ENCODE data around the gene CLASP2. TPM values are rescaled to one million over a fixed set of nuclear protein-coding genes. Genes with fewer than 3 reads are reported as not detected.

CLASP2 gene
- total RNA-seq, 4 donors from 2014 or later = 26.1 to 68.7 (median 44.5) TPM

DNA sequence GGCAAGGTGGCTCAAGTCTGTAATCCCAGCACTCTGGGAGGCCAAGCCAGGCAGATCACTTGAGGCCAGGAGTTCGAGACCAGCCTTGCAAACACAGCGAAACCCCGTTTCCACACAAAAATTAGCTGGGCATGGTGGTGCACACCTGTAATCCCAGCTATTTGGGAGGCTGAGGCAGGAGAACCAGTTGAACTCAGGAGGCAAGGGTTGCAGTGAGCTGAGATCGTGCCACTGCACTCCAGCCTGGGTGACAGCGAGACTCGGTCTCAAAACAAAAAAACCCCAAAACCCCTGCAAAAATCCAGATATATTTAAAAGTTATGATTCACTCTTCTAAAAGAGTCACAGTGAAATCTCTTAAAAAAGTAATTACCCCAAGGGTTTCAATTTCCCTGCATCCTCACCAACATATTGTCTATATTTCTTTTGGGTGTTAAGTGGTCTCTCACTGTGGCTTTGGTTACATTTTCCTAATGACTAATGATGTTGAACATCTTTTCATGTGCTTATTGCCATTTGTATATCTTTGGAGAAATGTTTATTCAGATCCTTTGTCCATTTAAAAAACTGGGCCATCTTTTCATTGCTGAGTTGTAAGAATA lies 204.7 kb downstream of the CLASP2 start:
- no peak for DNase-seq (ENCODE audit: low spot score)
- no peak for ATAC-seq (ENCODE audit: low FRiP score)
- TF ChIP-seq, protein P1, sequence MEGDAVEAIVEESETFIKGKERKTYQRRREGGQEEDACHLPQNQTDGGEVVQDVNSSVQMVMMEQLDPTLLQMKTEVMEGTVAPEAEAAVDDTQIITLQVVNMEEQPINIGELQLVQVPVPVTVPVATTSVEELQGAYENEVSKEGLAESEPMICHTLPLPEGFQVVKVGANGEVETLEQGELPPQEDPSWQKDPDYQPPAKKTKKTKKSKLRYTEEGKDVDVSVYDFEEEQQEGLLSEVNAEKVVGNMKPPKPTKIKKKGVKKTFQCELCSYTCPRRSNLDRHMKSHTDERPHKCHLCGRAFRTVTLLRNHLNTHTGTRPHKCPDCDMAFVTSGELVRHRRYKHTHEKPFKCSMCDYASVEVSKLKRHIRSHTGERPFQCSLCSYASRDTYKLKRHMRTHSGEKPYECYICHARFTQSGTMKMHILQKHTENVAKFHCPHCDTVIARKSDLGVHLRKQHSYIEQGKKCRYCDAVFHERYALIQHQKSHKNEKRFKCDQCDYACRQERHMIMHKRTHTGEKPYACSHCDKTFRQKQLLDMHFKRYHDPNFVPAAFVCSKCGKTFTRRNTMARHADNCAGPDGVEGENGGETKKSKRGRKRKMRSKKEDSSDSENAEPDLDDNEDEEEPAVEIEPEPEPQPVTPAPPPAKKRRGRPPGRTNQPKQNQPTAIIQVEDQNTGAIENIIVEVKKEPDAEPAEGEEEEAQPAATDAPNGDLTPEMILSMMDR (IDR thresholded peaks at IDR 0.05) = no peak

DNA sequence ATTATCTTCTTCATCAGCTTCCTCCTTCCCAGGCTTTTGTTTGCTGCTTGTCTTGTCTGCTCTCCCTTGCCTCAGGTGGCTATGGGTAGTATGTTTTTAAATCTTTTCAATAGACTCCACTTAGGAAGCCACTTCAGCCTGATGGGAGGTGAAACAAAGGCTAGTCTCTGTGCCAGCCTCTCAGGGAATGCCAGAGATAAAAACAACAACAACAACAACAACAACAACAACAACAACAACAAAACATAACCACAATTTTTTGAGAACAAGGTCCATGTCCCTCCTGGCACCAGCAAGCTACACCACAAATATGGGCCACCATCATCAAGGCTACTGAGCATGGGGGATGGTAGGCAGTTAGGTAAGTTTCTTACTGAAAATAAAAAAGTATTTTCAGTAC lies 213.0 kb downstream of the CLASP2 start:
- DNase-seq (ENCODE audit: low spot score) (no peak), ATAC-seq (ENCODE audit: low FRiP score) (no peak)
- TF ChIP-seq, protein P1 (IDR thresholded peaks at IDR 0.05) = no peak

DNA sequence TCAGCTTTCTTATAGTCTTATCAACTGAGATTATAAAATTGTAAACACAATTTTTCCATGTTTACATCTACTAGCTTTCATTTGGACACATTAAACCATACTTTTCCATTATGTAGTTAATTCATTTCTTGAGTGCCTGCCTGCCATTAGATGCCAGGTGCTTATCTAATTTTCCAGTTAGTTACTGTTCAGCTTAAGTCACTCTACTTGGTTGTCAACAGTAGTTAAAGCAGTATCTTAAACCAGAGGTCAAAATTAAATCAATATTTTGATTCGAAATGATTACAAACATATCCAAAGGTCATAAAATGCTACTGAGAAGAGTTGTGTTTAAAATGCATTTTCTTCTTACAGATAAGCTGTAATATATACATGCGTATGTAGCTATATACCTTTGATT lies 221.6 kb downstream of the CLASP2 start:
- ATAC-seq (ENCODE audit: low FRiP score) = no peak
- TF ChIP-seq, protein P1 (IDR thresholded peaks at IDR 0.05) = no peak
- DNase-seq (ENCODE audit: low spot score) = no peak

DNA sequence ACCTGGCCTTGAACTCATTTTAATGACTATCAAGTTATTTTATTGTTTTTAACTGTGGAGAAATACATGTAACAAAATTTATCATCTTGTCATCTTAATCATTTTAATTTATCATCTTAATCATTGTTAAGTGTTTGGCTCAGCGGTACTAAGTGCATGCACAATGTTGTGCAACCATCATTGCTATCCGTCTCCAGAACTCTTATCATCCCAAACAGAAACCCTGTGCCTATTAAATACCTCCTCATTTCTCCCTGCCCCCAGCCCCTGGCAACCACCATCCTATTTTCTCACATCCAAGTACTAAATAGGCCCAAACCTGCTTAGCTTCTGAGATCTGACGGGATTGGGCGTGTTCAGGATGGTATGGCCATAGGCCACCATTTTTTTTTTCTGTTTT lies 226.3 kb downstream of the CLASP2 start:
- ATAC-seq (ENCODE audit: low FRiP score) = no peak
- TF ChIP-seq, protein P1 (IDR thresholded peaks at IDR 0.05) = no peak
- no peak for DNase-seq (ENCODE audit: low spot score)

DNA sequence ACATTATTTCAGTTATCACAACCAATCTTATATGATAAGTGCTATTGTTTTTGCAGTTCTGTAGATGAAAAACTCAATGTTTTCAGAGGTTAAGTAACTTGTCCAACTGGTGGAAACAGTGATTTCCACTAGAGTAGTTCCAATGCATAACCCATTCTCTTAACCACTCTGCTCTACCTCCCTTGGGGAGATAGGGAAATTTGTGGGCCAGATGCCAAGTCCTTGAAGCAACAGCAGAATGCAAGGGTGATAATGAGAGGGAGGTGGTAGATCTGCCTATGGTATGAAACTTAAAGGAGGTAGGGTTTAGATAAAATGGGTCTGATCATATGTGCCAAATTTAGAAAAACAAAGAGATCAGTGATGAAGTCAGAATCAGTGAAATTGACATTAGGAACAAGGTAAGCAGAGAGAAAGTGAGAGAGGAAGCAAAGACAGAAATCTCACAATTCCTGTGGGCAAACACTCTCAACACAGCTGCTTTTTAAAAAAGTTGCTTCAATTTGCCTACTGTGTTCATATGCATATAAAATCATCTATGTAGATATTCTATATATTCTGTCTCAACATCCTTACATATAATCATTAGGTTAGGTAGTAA lies 227.3 kb downstream of the CLASP2 start:
- no peak for ATAC-seq (ENCODE audit: low FRiP score)
- DNase-seq (ENCODE audit: low spot score) = no peak
- TF ChIP-seq, protein P1 (IDR thresholded peaks at IDR 0.05) = no peak

DNA sequence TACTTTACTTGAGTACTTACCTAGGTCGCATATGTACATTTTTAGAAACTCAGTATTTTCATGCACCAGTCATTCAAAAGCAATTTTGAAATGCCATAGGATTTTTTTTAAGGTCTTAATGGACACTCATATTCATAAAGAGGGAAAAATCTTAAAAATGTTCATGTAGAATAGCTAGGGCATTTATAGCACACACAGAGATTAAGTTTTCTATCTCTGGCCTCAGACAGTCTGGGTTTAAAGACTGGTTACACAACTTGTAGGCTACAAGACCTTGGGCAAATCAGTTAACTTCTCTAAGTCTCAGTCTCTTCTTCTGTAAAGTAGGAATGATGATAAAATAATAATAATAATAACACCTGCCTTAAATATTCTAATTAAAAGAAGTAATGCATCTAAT lies 229.4 kb downstream of the CLASP2 start:
- DNase-seq (ENCODE audit: low spot score) (no peak), ATAC-seq (ENCODE audit: low FRiP score) (no peak)
- TF ChIP-seq, protein P1 (IDR thresholded peaks at IDR 0.05) = no peak

GRCh38 chr3:33488246-33488645 lies 229.8 kb downstream of the CLASP2 start:
- TF ChIP-seq, protein P1 (IDR thresholded peaks at IDR 0.05) = no peak
- no peak for DNase-seq (ENCODE audit: low spot score)
- no peak for ATAC-seq (ENCODE audit: low FRiP score)

Measured in omental fat pad (tissue), 4 donors.